Kidney glomerular epithelial cell (primary cell): Measurements from ENCODE around the gene DAZAP1.
"Not testable (repeated sequence)": the region's sequence is repeated elsewhere in the genome, so short reads cannot be mapped to it uniquely, and the experiment has no call there.

ENCODE experiments used
- DNase-seq: peaks from one replicate; lab custom pipeline; 2025; lab: John Stamatoyannopoulos, UW

The DAZAP1 gene

DNA sequence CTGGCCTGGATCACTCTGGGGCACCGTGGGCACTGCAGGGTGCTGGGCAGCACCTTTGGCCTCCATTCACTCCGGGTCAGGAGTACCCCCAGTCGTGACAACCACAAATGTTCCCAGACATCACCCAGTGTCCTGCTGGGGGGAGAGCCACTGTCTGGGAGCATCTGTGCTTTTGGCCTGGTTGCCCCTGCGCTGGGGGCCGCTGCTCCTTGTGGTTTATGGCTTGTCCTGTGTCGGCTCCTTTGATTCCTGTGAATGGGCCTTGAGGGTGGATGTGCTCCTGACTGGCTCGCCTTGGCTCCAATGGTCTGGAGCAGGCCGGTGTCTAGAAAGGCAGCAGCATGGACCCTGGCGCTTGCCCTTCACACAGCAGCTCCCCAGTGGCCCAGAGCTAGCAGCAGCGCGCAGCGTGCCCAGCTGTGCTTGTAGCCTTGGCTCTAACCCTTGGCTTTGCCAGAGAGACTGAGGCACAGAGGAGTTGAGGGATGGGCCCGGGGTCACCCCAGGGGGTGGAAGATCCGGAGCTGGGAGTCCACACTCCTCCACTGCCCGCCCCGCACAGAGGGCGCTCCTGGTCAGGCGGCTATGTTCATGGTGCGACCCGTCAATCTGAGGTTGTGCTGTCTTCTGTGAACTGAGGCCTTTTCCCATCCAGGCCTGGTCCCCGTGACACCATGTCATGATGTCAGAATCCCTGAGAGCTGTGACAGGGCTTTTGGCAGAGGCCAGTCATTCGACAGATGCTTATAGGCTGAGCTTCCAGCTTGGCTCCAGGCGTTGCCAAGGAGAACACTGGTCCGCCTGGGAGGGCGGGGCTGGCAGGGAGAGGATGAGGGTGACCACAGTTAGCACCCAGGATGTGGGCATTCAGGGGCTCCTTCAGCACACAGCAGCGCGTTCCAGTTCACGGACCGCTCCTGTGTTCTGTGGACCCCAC is 4.1 kb downstream of the DAZAP1 start:
- no peak for DNase-seq

DNA sequence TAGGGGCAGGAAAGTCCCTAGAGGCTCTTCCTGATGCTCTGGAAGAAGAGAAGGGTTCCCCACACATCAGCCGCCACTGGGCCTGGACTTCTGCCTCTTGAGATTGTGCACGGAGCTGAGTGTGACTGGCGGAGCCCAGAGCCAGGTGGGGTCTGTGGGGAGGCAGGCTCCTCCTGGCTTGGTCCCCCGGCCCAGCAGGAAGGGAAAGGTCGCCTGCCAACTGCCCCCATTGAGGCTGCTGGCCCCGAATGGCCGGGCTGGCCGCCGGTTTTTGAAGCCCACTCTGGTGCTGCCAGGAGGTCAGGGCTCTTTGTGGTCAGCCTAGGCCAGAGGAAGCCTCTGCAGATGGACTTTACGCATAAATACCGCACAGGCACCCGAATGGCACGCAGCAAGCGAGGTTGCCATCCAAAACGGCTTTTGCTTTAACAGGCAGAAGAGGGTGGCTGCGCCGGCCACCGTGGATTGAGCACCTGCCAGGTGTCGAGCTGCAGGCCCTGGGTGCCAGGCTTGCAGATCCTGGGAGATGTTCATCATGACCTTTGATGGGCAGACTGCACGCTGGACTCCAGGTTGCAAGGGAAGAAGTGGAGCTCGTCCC is 5.0 kb downstream of the DAZAP1 start:
- no peak for DNase-seq

- DNase-seq: no peak
Measured at GRCh38 chr19:1412995-1413800, 5.8 kb downstream of the DAZAP1 start.

DNA sequence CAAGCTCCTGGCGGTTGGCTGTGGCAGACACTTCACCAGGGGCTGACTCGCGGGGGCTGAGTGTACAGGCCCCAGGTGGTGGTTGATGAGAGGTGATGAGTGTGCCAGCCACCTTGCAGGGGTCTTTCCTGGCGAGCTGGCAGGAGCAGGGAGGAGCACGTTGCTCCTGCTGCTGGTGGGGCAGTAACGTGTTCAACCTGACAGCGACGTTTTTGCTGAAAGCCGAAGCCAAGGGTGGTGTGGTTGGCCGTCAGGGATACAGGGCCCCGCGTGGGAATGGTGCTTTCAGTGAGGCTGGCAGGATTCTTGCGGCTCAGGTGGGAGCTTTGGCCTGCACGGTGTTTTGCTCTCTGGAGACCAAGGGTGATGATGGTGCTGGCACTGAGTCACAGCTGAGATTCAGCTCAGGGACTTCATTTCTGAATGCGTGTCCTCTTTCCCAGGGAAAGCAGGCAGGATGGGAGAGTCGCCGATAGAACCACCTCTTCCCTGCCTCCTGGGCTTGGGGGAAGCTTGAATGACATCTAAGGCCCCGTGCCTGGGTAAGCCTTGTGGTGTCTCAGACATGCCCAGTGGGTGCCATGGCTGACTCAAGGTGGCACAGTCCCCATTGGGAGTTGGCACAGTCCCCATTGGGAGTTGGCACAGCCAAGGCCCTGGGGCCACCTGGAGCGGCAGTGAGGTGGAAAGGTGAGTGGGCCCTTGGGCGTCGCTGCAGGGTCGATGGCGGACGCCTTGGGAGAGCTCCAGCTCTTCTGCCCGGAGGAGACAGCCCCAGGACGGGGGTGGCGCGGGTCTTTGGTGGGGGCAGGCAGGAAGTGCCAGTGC is 8.8 kb downstream of the DAZAP1 start:
- no peak for DNase-seq

DNA sequence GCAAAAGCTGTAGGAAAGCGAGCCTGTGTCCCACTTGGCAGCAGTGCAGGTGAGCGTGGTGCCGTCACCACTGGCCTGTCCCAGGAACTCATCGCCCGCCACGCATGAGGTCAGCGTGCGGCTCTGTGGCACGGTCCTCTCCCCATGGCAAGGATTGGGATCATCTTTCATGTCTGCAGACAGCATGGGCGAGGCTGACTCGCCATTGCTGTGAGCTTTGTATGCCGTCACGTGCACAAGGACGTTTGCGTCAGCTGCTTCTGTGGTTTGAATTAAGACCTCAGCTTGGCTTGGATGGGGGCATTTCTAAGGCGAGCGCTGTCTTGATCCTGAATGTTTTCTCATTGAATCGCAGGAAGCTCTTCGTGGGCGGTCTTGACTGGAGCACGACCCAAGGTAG is 9.8 kb downstream of the DAZAP1 start:
- DNase-seq: no peak

DNA sequence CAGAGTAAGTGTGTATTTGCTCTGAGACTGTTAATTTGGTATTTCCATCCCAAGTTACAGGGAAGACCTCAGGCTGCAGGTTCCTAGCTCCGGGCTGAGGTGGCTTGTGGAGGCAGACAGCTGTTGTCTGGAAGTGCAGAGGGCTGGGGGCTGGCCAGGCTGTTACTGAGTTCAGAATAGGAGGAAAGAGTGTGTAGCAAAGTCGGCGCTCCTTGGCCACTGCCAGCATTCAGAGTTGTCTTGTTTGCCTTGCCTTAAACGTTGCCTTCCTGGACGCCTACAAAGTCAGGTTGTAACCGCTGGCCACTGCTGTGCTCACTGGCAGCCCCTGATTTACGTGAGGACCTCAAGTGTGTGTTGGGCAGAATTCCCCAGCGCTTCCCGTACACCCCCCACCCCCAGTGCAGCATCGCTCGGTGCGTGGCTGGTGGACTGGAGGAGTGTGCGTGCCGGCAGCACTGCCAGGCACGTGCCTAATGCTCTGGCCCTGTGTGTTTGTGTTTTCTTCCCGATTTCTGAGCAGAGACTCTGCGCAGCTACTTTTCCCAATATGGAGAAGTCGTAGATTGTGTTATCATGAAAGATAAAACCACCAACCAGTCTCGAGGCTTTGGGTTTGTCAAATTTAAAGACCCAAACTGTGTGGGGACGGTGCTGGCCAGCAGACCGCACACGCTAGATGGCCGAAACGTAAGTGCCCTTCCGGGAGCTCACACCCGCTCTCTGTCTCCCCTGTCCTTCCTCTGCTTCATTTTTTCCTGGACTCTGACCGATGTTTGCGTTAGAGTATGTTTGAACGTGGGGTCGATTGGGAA is 10.5 kb downstream of the DAZAP1 start:
- DNase-seq: no peak

DNA sequence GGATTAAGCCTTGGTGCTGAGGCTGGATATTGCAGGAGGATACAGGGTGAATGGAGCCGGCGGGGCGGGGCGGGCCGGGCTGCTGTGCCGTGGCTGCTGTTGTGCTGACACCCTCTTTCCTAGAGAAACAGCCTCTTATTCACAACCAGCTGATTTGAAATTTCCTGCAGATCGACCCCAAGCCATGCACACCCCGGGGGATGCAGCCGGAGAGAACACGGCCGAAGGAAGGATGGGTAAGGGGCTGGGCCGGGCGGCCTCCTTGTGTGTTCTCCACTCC is 11.1 kb downstream of the DAZAP1 start:
- DNase-seq: no peak

GRCh38 chr19:1418951-1419738 is 11.8 kb downstream of the DAZAP1 start:
- DNase-seq: no peak

GRCh38 chr19:1420085-1420484 is 12.7 kb downstream of the DAZAP1 start:
- not testable (repeated sequence) for DNase-seq

DNA sequence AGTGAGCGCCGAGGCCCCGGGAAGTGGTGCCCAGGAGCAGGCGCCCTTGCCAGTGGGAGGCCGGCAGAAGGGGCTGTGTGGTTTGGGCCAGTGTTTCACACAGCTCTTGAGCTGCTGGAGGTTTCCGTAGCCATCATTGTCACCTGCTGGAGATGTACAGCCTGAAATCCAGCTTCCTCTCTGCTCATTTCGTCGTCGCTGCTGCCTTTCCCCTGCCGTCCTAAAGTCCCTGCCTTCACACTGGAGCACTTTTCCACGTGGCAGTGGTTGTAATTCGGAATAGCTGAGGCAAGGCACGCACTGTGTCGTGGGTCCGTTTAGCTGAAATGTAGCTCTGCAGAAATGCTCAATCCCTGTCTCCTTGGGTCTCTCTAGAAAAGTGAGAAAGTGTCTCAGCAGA is 13.2 kb downstream of the DAZAP1 start:
- DNase-seq: no peak

DNA sequence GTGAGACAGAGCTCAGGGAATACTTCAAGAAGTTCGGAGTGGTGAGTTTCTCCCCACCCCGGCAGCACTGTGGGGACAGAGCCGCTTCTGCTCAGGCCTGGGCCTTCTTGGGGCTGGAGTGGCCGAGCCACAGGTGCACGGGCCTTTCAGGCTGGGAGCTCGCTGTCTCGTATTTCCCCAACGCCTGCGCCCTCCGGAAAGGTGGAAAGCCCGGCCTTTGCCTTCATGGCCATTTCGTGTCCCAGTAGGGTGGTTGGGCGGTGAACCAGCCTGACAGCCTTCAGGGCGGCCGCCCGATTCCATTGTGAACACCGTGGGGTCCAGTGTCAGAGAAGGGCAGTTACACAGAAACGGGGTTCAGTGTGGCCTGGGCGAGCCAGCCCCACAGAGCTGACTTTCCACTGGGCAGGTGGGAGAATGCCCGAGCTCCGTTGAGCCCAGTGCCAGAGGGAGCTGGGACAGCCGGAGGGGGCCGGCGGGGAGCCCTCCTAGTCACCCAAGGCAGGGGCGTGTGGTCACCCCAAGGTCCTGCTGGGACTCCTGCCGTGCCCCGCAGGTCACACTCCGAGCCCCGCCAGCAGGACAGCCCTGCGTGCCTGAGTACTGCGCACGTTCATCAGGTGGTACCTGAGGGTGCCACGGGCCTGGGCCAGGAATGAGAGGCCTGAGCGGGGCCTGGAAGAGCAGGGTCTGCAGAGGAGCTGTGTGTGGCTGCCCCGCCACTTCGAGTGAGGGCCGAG is 14.0 kb downstream of the DAZAP1 start:
- DNase-seq: no peak

GRCh38 chr19:1421958-1422305 is 14.5 kb downstream of the DAZAP1 start:
- DNase-seq: no peak

GRCh38 chr19:1422360-1422759 is 15.0 kb downstream of the DAZAP1 start:
- no peak for DNase-seq

GRCh38 chr19:1422943-1423342 is 15.6 kb downstream of the DAZAP1 start:
- DNase-seq: no peak

DNA sequence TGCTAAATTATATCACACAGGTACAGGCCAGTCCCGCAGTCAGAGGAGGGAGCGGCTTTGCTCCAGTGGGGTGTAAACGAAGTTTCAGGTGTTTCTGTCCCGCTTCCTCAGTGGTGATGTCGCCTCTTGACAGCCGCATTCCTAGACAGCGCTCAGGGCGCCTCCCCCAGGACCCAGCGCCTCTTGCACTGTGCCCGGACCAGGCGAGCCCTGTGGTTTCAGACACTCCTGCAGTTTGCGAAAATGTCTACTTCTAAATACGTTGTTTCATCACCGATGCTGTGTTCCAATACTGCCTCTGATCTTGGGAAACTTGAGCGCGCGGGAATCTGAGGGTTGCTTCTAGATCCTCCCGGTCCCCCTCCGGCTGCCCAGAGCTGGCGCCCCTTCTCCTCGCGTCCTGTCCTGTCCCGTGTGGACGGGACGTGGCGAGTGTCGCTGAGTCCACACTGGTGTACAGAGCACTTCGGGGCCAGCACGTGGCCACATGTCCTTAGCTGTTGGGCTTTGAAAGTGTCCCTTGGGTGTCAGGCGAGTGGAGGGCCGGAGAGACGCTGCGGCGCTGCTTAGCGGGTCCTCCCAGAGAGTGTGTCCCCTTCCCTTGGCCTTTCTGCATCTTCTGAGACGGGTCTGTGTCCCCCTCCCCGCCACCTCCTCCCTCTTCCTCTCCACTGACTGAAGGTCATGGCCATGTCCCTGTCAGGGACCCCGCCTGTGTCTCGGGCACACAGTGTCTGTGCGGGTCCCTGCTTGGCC is 16.2 kb downstream of the DAZAP1 start:
- DNase-seq: no peak

DNA sequence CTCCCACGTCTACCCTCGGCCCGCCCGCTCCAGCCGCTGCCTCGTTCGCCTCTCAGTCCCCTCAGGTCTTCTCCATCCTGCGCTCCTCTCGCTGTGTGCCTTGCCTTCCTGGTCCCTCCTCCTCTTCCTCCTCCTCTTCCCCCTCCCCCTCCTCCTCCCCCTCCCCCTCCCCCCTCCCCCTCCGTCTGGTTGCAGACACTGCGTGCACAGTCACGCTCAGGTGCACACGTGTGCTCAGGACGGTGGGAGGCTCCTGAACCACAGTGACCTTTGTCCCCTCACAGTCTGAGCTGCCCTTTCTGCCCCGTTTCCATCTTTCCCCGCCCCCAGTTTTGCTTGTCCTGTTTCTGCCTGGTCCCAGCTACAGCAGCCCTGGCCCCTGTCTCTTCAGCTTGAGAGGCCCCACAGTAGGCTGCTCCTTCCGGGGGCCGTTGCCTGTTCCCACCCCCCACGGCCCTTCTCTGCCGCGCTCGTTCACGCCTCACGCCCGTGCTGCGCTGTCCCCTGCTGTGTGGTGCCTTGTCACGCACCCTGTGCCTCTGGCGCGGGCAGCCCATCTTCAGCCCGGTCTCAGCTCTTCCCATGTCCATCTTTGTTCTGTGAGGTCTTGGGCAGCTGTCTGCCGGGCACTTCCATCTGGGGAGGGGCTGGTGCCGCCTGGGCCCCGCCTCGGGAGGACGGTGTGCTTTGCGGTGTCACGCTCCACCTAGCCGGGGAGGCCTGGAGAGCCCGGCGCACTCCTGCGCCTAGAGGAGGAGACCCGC is 17.0 kb downstream of the DAZAP1 start:
- DNase-seq: no peak

DNA sequence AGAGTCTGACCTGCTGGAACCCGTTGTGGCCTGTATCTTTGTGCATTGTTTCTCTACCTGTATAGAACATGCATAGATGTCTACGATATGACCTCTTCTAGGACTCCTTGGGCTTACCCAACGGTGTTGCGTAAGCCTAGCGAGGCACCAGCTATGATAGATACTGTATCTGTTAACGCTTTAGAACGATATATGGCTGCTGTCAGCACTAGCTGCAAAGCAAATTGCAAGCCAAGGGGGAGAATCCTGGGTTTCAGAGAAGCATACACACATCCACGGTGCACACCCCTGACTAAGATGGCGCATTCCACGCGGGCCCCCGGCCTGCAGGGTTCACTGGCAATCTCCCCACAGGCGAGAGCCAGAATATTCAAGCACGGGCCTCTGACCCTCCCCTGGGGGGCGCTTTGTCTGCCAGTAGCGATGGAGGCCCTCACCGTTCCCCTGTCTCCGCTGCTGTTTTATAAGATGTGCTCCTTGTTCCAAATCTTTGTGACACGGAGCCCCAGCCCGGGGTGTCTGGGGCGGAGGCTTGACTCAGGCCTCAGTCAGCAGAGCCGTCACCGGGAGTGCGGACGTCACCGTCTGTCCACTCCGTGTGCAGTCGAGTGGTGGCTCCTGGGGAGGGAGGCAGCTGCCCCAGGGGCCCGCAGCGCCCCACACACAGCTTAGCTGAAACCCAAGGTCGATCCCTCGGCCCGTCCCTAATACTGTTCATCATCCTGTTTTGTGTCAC is 17.9 kb downstream of the DAZAP1 start:
- no peak for DNase-seq

- DNase-seq: no peak
Measured at GRCh38 chr19:1425902-1426301, 18.5 kb downstream of the DAZAP1 start.
